Activated CD8-positive, alpha-beta memory T cell treated with anti-CD3 and anti-CD28 coated beads, Interleukin-2, amount 50 U/mL, for 24 hours (primary cell): Measurements from ENCODE around the gene ELANE.
"Not testable (repeated sequence)": the region's sequence is repeated elsewhere in the genome, so short reads cannot be mapped to it uniquely, and the experiment has no call there.

Source experiments
- DNase-seq: peaks from one replicate; pipeline ENCODE4 v3.0.0-alpha.2; 2020; ENCODE audit errors: extremely low read depth

Gene ELANE

DNA sequence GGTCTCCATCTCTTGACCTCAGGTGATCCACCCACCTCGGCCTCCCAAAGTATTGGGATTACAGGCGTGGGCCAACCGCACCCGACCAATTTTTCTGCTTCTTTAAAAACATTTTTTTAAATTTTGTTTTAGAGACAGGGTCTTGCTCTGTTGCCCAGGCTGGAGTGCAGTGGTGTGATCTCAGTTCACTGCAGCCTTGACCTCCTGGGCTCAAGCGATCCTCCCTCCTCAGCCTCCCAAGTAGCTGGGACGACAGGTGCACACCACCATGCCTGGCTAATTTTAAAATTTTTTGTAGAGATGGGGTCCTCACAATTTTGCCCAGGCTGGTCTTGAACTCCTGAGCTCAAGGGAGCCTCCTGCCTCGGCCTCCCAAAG lies 9.3 kb upstream of the ELANE start:
- DNase-seq = not testable (repeated sequence)

DNA sequence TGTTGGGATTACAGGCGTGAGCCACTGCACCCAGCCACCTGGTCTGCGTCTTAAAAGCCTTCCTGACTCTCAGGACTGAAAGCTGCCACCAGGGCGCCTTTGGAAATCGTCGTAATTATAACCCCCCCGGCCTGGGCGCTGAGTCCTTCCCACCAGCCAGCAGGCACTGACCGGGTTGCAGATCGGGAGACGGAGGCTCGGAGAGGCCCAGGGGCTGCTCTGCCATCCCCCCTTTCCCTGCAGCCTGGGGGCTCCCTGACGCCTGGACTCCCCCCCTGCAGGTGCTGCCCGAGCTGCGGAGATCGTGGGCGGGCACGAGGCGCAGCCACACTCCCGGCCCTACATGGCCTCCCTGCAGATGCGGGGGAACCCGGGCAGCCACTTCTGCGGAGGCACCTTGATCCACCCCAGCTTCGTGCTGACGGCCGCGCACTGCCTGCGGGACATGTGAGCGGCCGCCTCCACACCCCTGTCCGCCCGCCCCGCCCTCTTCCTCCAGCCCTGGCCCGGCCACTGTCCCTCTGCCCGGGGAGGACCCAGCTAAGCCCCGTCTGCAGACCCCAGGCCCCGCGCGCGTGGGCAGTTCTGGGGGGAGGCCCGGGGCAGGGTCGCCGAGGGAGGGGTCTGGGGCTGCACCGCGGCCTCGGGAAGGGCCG lies 8.8 kb upstream of the ELANE start:
- DNase-seq = no peak

GRCh38 chr19:843836-844545 lies 8.1 kb upstream of the ELANE start:
- DNase-seq = no peak

DNA sequence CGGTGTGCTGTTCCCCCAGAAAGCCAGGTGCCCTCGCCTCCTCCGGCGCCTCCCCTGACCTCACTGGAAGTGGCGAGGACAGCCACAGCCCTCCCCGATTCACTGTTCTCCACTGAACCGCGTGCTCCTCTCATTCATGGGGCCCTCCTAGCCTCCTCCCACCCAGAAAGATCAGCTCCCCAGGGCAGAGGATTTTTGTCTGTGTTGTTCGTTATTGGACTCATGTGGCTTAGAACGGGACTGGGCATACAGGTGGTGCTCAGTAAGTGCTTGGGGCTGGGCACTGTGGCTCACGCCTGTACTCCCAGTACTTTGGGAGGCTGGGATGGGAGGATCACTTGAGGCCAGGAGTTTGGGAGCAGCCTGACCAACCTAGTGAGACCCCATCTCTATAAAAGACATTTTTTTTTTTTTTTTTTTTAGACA lies 7.5 kb upstream of the ELANE start:
- no peak for DNase-seq

GRCh38 chr19:845707-846521 lies 6.2 kb upstream of the ELANE start:
- no peak for DNase-seq

- no peak for DNase-seq
Observed at GRCh38 chr19:848386-848921, 3.6 kb upstream of the ELANE start.

- DNase-seq = not testable (repeated sequence)
Observed at GRCh38 chr19:849195-849594, 2.9 kb upstream of the ELANE start.

GRCh38 chr19:850221-850978 lies 1.7 kb upstream of the ELANE start:
- DNase-seq = no peak

DNA sequence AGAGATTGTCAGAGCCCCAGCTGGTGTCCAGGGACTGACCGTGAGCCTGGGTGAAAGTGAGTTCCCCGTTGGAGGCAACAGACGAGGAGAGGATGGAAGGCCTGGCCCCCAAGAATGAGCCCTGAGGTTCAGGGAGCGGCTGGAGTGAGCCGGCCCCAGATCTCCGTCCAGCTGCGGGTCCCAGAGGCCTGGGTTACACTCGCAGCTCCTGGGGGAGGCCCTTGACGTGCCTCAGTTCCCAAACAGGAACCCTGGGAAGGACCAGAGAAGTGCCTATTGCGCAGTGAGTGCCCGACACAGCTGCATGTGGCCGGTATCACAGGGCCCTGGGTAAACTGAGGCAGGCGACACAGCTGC lies 1.1 kb upstream of the ELANE start:
- no peak for DNase-seq

DNA sequence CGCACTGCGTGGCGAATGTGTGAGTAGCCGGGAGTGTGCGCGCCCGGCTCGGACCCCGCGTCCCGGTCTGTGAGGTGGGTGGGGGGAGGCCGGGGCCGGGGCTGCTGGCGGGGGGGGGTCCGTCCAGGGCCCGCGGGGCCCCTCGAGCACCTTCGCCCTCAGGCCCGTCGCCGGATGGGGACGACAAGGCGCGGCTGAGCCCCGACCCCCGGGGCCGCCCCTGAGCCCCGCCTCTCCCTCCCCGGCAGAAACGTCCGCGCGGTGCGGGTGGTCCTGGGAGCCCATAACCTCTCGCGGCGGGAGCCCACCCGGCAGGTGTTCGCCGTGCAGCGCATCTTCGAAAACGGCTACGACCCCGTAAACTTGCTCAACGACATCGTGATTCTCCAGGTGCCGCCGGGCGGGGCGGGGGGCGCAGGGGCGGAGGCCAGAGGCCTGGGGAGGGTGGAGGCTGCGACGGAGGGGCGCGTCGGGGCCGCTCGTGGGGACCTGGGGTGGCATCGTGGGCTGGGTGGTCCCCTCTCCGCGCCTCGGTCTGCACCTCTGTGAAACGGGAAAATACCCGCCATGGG lies 997 bp downstream of the ELANE start:
- DNase-seq = no peak

DNA sequence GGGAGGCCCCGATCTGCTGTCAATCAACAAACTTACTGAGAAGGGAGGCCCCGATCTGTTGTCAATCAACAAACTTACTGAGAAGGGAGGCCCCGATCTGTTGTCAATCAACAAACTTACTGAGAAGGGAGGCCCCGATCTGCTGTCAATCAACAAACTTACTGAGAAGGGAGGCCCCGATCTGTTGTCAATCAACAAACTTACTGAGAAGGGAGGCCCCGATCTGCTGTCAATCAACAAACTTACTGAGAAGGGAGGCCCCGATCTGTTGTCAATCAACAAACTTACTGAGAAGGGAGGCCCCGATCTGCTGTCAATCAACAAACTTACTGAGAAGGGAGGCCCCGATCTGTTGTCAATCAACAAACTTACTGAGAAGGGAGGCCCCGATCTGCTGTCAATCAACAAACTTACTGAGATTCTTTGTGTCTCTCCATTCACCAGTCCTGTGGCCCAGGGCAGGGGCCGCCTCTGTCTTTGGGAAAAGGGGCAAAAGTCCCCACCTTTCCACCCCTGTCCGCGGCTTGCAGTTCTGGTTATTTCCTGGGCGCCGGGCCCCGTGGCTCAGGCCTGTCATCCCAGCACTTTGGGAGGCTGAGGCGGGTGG lies 1.6 kb downstream of the ELANE start:
- DNase-seq = not testable (repeated sequence)

- DNase-seq = no peak
Observed at GRCh38 chr19:854549-854948, 2.4 kb downstream of the ELANE start.

DNA sequence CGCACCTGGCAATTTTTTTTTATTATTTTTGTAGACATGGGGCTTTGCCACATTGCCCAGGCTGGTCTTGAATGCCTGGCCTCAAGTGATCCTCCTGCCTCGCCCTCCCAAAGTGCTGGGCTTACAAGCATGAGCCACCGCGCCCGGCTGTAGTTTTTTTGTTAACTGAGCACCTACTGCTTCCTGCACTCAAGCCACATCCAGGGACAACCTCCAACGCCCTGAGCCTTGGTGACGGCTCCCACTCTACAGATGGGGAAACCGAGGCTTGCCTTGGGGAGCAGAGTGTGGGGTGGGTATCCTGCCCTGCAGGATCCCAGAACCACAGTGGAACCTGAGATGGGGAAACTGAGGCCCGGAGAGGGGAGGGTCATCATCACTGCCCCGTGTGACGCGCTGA lies 3.0 kb downstream of the ELANE start:
- DNase-seq = no peak

DNA sequence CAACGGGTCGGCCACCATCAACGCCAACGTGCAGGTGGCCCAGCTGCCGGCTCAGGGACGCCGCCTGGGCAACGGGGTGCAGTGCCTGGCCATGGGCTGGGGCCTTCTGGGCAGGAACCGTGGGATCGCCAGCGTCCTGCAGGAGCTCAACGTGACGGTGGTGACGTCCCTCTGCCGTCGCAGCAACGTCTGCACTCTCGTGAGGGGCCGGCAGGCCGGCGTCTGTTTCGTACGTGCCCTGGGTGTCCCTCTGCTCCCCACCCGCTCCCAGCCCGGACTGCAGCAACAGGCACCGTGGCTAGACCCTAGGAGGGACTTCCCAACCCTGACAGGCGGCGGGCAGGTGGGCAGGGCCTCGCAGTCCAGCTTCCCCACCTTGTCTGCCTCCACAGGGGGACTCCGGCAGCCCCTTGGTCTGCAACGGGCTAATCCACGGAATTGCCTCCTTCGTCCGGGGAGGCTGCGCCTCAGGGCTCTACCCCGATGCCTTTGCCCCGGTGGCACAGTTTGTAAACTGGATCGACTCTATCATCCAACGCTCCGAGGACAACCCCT lies 3.5 kb downstream of the ELANE start:
- no peak for DNase-seq

DNA sequence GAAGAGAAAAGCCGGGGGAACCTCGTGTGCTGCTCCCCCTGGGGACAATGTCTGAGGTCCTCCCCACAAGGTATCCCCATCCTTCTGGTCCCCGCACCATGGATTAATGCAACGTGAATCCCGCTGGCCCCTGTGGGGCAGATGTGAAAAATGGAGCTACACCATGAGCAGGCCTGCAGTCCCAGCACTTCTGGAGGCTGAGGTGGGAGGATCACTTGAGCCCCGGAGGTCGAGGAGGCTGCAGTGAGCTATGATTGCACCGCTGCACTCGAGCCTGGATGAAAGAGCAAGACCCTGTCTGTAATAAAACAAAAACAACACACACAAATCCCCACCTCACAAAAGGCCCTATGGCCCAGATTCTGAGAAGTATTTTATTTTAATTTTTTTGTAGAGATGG lies 6.2 kb downstream of the ELANE start:
- DNase-seq = no peak

GRCh38 chr19:858868-859843 lies 7.1 kb downstream of the ELANE start, which contains the start of gene CFD:
Gene CFD, plus strand, starts transcription at chr19:859664. Its CDS starts 26 bp downstream, at chr19:859690.
- DNase-seq = no peak

GRCh38 chr19:861141-861755 lies 9.1 kb downstream of the ELANE start:
- no peak for DNase-seq

DNA sequence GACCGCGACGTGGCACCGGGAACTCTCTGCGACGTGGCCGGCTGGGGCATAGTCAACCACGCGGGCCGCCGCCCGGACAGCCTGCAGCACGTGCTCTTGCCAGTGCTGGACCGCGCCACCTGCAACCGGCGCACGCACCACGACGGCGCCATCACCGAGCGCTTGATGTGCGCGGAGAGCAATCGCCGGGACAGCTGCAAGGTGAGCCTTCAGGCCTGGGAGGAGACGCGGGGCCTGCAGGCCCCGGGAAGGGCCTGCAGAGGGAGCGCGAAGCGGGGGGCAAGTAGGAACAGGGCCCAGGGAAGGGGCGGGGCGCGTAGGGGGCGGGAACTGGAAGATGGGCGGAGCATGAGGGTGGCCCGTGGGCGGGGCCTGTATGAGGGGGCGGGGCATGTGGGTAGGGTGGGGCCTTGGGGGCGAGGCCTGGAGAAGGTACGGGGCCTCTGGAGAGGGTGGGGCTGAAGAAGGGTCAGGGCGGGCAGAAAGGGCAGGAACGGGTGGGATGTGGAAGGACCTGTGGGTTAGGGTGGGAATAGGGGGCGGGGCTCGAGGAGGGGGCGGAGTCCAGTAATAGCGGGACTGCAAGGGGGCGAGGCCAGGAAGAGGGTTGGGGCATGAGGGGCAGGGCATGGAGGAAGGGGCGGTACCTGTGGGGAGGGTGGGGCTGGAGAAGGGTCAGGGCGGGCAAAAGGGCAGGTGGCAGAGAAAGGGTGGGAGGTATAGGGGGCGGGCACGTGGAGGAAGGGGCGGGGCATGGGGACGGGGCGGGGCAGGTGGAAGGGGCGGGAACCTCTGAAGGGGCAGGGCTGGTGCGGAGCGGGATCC lies 9.9 kb downstream of the ELANE start:
- no peak for DNase-seq
